HG03571 (cell line): ENCODE measurements around the gene GRIA2.
"Not testable (repeated sequence)": the region's sequence is repeated elsewhere in the genome, so short reads cannot be mapped to it uniquely, and the experiment has no call there.

Source experiments
- ATAC-seq: cut with Tn5 transposase; IDR thresholded peaks from one replicate; pipeline ENCODE4 v1.9.1; 2021; ENCODE audit not compliant: unreplicated experiment

GRIA2 gene

DNA sequence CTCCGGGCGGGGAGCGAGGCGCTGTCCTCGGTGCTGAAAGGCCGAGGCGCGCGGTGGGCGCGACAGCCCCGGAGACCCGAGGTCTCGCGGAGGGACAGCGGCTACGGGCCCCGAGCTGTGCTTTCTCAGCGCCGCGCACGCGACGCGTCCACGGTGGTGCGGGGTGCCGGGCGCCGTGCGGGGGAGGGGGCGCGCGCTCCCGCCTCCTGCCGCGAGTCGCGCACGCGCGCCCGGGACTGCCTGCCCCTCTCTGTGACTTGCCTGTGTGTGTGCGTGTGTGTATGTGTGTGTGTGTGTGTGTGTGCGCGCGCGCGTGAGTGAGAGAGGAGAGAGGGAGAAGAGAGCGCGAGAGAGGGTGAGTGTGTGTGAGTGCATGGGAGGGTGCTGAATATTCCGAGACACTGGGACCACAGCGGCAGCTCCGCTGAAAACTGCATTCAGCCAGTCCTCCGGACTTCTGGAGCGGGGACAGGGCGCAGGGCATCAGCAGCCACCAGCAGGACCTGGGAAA is at the start of gene GRIA2:
GRIA2 (plus strand) TSS at position 358 of the 511 bp plus-strand sequence. CDS start 315 bp downstream, outside the sequence.
- no peak for ATAC-seq

DNA sequence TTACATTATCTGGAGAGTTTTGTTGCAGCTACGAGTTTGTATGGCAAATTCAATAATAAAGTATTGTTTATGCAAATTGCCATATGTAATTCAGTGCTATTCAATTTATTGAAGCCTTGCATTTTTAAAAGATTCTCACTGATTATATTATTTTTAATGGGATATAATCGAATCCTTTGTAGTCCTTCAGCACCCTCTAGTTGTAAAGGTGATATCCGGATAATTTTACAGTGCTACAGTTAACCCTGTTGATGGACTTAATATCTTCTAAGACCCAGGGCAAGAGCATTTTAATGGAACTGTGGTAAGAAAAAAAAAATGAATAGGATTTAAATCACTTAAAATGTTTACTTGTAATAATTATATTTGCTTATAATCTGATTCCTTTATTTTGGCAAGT is 48.5 kb upstream of the GRIA2 start:
- no peak for ATAC-seq

DNA sequence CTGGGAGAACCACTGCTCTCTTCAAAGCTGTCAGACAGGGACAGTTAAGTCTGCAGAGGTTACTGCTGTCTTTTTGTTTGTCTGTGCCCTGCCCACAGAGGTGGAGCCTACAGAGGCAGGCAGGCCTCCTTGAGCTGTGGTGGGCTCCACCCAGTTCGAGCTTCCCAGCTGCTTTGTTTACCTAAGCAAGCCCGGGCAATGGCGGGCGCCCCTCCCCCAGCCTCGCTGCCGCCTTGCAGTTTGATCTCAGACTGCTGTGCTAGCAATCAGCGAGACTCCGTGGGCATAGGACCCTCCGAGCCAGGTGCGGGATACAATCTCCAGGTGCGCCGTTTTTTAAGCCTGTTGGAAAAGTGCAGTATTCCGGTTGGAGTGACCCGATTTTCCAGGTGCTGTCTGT is 40.3 kb upstream of the GRIA2 start:
- not testable (repeated sequence) for ATAC-seq

DNA sequence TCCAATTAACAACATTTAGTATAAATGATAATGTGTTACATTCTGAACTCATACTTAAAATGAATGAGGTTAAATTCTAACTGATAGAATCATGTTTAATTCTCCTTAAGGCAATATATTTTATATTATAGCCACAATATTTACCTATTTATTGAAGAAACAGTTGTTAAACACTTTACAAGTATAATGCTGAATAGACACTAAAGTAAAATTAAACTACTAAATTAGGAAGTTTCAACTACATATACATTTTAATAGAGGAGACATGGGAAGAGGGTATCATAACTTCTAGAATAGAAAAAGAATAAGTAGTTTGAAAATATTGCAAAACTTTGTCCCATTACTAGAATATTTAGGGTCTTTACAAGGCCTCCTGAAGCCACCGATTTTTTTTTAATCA is 36.2 kb upstream of the GRIA2 start:
- no peak for ATAC-seq

DNA sequence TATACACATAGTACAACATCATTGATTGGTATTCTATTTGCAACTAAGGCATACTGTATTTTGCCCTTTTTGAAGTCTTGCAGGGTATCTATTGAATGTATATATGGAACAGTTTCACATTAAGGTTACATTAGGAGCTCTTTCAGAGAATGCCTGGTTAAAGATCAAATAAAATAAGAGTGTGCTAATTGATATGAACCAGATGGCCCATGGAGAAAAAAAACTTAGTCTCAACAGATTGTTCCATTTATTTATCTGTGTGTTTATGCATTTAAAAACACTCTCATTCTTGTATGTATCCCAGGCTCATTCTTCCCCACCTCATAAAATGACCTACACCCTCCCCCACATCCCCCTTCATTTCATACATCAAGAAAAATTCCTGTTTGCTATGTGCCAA is 35.2 kb upstream of the GRIA2 start:
- no peak for ATAC-seq

DNA sequence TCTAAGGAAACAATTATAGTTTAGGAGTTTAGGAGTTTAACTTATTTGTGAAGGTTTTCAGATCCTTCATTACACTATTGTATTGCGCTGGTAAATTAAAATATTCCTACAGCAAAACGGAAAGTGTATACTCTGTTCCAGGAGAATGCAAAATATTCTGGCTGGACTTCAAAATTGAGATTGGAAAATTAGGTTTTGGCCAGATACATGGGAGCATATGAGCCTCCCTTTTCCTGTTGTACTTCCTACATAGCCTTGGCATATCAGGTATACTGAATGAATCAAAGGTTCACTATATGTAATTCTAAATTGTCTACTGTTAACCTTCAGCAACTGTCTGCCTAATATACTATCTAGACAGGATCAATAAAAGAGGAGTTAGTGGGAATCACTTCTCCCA is 25.2 kb upstream of the GRIA2 start:
- ATAC-seq, result no peak

DNA sequence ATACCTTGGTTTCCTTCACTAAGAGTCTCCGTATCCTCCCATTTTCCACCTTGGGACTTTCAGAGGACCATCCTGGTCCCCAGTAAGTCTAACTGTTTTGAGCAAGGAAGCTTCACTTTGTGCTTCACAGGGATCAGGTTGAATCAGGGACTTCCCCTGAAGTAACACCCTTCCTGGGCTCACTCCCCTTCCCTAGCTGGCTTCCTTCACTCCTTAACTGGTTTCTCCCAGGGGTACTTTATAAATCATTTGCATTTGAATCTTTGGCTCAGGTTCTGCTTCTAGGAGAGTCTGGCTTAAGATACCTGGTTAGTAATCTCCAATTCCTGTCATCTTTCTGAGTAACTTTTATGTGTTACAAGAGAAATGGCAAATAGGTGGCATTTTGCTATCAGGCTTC is 24.5 kb upstream of the GRIA2 start:
- ATAC-seq, result no peak

DNA sequence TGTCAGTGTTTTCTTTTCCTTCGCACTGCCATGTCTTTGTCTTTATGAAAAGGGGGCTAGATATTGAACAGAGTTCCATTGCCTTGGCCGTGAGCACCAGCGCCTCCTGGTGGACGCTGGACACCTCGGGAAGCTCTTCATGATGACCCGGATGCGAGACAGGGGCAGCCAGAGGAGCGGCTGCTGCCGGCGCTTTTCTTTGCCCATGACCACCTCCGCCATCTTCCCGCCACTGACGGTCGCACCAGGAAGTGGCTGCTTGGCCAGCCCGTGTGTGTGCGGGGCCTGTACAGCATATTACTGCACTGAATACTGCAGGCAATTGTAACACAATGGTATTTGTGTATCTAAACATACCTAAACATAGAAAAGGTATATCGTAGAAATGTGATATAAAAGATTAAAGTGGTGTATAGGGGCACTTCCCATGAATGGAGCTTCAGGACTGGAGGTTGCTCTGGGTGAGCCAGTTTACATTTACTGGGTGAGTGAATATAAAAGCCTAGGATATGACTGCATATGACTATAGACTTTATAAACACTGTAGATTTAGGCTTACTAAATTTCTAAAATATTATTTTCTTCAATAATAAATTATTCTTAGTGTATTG is 15.8 kb upstream of the GRIA2 start:
- ATAC-seq, result no peak

DNA sequence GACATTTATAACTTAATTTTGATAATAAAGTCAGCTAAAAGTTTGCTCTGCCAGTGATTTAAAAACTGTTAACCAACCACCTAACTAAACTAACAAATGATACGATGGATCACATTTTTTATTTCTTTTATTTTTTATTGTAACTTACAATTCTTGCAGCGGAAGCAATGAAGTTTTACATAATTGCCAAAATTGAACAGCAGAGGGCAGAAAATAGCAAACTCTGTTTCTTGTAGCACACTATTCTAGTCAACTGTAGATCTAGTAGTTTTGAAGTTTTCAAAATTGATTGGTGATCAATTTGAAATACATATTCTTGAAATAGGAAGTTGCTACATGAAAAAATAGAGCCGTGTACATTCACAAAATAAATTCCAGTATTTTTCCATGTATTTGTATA is 2.8 kb upstream of the GRIA2 start:
- no peak for ATAC-seq

DNA sequence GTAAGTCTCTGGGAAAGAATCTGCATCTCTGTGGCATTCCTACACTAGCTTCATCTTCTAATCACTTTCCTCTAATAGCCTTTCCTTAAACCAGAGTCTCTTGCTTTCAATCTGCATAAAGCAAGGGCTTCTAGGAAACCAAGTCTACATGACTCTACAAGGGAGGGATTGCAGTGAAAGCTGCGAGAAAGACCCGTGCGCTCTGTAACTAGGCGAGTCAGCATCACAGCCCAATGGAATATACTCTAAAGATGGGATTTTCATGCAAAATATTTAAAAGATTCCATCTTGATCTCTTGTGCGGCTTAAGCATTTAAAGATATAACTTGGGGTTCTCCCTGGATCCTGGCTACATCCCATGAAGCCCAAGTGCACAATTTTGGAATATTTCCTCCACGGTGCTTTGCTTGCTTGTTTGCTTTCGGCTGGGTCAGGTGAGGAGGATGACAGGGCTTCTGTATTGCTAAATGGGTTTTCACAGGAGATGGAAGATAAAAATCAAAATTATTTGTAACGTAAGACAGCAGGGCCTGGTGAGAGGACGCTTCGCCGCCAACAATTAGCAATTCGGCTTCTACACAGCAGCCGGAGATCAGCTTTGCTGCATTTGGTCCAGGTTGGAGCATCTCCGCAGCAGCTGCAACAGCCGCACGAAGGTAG is 687 bp upstream of the GRIA2 start:
- ATAC-seq, result no peak

DNA sequence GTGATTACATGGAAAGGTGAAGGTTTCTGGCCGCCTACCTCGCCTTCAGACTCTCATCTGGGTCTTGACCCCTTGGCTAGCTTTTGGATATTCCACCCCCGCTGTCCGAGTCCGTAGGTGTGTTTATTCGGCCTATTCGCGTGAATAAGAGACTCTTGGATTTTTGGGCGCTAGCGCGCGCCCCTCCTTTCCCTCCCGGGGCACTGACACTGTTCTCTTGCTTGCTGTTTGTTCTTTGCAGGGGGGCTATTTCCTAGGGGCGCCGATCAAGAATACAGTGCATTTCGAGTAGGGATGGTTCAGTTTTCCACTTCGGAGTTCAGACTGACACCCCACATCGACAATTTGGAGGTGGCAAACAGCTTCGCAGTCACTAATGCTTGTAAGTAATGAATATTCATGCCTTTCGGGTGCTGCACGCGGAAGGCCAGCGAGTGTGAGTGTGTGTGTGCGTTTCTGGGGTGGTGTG is 932 bp downstream of the GRIA2 start:
- ATAC-seq, result no peak

DNA sequence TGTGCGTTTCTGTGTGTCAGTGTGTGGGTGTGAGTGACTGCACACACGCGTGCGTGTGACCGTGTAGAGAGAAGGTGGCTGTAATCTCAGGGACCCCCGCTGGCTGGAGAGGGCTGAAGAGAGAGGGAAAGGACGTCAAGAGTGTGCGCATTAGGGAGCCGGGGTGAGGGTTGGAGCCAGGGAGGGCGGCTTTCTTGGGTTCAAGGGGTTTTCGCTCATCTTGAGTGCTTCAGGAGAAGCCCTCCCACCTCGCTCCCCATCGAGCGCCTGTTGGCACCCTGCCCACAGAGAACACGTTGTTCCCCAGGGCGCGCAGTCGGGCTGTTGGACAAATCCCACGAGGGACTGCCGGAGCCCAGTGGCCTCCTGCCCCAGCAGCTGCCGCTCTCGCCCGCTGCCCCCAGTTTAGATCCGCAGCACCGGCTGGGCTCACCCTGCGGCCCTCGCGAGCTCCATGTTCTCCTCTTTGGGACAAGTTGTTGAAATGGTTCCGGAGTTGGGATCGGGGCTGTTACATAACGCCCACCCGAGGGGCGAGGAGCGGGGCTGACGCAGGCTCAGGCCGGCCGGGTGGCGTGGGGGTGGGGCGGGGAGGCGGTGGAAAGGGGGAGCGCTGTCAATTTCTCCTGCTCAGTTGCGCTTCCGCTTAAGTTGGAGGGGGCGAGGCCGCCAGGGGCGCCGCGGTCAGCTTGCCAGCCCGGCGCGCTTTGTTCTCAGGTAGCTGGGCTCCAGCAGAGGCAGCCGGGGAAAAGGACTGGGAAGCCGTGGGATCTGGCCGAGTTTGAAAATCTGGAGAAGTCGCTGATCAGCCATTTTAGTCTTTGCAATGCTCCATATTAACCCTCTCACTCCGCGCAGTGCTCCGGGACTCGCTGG is 1.6 kb downstream of the GRIA2 start:
- ATAC-seq, result no peak

DNA sequence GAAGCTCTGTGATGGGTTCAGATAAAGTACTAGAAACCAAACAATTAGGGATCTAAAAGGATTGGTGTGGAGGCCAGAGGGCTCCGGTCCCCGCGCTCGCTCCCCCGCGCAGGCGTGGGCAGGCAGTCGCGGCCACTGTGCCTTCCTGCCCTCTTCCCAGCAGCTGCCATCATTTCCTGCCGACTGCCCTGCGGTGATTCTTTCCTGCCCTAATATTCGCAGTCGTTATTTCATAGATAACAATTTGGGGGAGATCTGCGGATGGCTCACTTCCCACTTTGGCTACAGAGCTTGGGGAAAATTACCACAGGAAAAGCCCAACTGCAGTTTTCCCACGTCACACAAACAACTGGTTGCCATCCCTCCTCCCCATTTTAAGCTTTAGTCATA is 2.2 kb downstream of the GRIA2 start:
- no peak for ATAC-seq

DNA sequence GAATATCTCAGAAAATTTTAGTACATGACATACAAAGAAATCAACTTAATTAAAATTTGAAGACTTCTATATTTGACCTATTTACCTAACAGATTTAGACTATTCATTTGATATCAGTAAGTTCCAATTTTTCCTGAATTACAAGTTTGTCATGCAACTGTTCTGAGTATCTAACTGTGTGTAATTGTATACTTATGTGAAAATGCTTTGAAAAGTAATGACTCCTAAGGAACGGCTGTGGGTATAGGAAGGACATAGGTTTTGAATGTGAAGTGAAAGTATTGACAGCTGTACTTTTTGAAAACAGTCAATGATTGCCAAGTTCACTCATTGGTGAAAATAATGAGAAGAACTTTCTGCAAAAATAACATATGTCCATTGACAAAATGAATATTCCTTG is 2.9 kb downstream of the GRIA2 start:
- ATAC-seq, result no peak

DNA sequence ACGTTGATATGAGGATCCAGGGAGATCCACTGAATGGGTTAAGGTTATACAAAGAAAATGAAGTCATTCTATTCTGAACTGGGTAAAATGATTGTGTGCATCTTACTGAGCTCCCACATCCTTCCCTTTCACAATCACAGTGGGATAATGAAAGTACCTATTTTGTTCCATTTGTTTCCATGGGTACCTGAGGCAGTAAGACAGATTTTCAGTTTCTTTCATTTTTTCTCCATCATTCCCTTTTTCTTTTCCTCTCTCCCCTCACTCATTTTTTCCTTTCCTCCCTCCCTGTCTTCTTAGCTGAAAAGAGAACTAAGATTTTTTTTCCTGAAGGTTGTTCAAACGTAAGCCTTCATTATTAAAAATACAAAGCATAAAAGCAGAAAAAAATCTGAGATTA is 4.6 kb downstream of the GRIA2 start:
- no peak for ATAC-seq

DNA sequence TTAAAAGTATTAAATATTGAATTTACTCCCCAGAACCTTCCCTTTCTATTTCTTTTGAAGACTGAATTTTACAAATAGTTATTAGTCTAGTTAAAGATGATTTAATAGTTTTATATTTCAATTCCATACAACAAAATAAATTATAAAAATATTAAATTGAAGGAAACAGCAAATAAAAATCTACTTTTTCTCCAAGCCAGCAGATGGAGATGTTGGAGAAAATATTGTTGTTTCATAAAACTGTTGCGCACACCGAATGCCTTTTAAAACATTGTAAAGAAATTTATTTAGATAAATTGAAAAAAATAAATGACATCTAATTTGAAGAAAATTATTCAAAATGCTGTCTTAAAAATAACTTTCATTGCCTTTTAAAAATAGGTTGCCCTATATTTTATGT is 5.5 kb downstream of the GRIA2 start:
- ATAC-seq, result no peak

DNA sequence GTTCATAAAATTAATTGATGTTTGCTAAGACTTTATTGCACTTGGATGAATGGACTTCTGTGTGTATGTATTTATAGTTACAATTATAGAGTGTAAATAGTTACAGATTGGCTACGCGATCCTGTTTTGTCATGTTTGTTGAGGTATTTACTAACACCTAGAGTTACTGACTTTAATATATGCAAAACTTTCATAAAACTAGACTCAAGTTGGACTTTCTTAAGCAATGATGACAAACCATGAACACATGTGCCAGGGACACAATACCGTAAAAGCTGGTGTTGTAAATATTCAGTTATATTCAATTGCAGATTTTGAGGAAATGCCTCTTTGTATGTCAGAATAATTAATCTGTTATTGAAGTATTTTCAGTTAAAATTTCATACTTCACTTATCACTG is 6.1 kb downstream of the GRIA2 start:
- no peak for ATAC-seq

DNA sequence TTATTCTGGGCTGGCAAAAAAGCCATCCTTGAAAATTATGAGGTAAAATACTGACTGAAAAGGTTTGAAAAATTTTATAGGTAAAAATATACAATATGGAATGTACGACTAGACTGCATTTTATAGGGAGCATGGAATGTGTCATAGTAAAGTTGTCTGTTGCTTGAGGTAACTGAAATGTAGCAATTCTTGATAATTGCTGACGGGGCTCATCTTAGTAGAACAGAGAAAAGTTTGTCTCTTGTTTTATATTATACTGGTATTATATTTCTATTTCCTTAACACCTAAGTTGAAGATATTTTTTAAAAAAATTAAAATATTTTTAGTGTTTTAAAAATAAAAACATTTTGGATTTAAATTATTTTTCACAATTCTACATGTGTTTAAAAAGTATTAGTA is 11.0 kb downstream of the GRIA2 start:
- ATAC-seq, result no peak

DNA sequence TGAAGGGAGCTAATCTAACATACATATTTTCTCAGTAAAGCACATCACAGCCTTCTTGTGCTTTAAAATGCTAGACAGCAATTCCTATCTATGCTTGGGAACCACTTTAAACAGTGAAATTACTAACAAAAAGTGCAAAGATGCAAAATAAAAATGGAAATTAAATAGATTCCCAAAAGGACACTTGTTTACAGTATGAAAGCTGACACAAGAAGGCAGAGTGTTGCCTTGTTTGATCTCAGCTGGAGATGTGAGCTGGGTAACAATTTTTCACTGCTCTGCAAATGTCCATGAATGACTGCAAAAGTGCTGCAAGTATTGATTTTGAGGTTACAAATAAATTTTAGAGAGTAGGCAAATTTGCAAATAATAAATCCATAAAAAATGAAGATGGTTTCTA is 22.3 kb downstream of the GRIA2 start:
- no peak for ATAC-seq

DNA sequence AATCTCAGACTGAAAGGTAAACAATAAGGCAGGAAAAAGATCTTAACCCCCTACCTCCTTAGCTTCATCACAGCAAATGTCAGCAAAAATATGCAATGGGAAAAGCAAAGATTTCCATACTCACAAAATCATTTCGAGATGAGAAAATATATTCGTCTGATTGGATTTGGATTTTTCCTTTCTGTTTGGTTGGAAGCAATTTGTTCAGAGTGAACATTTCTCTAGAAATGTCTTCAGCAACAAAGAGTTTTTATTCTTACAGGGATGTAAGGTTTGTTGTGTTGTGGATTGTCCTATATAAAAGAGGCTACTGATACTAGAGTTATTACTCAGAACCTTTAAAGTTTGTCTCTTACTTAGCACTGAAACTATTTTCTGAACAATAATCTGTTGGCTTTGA is 23.8 kb downstream of the GRIA2 start:
- ATAC-seq, result no peak

DNA sequence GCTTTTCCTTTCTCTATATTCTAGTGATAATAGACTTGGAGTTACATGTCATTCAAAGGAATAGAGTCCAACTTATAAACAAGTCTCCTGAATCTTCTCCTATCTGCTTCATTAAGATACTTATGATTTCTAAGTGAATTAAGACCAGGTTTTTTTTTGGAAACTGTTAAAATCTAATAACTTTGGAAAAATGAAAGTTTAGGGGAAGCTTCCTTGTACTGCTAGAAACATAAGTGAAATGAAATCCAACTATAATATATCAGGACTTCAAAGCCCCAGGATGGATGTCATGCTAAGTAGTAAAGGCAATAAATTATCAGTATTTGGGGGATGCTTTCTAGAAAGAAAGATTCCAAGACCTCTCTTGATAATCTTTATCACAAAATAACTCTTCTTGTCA is 24.8 kb downstream of the GRIA2 start:
- no peak for ATAC-seq

DNA sequence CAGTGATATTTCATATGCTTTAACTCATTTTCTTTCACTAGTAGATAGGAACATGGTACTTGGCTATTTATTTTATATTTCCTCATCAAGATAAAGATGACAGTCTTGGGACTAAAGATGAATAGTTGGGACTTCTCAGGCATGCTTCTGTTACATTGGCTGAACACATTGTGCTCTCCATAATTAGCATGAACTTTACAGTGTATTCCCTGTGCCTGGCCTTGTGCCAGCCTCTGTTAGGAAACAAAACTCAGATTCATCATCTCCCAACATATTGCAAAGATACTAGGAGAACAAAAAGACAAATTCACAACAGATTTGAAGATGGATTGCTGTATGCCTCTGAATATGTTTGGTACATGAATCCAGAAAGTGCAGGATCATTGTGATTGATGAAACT is 26.4 kb downstream of the GRIA2 start:
- no peak for ATAC-seq
